GM19193 (cell line): ENCODE measurements around the gene MAPK1.

ENCODE experiments used
- POLR2A ChIP-seq: IDR thresholded peaks from 4 replicates; pipeline ENCODE4 v1.6.1; 2011; ENCODE audit not compliant: insufficient read depth, insufficient read length; ENCODE audit errors: extremely low read depth

MAPK1 gene

GRCh38 chr22:21881841-21882753 is 14.7 kb upstream of the MAPK1 start:
- TF ChIP-seq POLR2A: no peak

- TF ChIP-seq POLR2A: no peak
Observed at GRCh38 chr22:21876486-21877176, 9.2 kb upstream of the MAPK1 start.

DNA sequence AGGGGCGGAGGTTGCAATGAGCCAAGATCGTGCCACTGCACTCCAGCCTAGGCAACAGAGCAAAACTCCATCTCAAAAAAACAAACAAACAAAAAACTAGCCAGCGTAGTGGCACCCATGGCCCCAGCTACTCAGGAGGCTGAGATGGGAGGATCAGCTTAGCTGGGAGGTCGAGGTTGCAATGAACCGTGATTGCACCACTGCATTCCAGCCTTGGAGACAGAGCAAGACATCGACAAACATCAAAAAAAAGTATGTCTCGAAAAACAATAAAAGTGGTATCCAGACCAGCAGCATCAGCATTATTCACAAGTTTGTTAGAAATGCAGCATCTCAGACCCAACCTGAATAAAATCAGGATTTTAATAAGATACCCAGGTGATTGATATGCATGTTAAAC is 6.2 kb upstream of the MAPK1 start:
- no peak for TF ChIP-seq POLR2A

DNA sequence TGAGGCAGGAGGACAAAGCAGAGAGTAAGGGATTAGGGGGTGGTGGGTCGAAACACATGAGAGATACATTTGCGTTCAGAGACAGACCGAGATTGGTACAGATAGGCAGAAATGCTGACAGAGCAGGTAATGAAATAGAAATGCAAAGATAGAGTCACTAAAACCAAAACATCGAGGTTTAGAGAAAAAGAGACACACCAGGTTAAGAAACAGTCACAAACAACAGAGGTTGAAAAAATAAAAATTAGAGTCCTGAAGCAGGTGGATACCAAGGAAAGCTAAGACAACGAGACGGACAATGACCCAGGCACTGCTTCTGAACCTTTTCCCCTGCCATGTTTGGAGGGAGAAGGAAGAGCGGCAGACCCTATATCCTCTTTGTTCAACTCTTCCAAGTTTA is 1.2 kb upstream of the MAPK1 start:
- no peak for TF ChIP-seq POLR2A

- no peak for TF ChIP-seq POLR2A
Observed at GRCh38 chr22:21866833-21867527, 465 bp downstream of the MAPK1 start.

GRCh38 chr22:21865041-21865440 is 2.4 kb downstream of the MAPK1 start:
- TF ChIP-seq POLR2A: no peak

DNA sequence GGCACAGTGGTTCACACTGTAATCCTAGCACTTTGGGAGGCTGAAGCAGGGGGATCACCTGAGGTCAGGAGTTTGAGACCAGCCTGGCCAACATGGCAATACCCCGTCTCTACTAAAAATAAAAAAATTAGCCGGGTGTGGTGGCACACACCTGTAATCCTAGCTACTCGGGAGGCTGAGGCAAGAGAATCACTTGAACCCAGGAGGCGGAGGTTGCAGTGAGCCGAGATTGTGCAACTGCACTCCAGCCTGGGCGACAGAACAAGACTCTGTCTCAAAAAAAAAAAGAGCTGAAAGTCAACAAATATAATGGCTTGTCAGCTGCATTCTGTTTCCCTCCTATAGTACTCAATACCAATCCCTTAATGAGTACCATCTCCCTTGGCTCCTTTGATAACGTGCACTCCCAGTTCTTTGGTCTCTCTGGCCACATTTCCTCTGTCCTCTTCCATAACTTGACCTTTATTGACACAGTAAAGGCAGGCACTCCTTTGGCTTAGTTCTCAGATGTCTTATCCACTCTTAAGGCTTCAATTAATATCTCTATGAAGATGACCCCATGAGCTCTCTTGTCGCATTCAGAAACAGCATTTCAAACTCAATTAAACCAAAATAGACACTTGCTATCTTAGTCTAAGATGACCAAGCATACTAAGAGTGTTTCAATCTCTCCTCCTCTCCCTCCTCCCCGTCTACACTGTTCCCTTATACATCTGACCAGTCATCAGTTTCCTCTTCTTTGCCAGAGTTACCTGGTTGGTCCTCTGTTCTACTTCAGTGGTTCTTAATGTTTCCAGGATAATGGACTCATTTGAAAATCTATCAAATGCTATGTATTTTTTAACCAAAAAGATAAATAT is 4.8 kb downstream of the MAPK1 start:
- no peak for TF ChIP-seq POLR2A

DNA sequence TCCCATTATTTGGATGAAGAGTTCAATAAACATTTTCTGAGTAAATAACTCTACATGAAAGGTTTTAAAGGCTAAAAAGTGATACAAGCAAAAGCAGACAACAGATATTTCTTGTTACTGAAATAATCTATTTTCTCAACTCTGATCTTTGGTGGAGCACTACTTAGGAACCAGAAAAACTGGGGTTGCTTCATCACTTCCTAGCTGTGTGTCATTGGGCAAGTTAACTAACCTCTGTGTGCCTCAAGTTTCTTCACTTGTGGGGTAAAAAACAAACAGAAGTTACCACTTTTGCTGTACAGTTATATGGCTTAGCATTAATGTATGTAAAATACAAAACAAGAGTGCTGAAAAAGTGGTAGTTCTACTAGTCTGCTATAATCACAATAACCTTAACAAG is 5.6 kb downstream of the MAPK1 start:
- no peak for TF ChIP-seq POLR2A

- no peak for TF ChIP-seq POLR2A
Observed at GRCh38 chr22:21861264-21861848, 6.1 kb downstream of the MAPK1 start.

GRCh38 chr22:21860491-21861039 is 6.9 kb downstream of the MAPK1 start:
- TF ChIP-seq POLR2A: no peak

DNA sequence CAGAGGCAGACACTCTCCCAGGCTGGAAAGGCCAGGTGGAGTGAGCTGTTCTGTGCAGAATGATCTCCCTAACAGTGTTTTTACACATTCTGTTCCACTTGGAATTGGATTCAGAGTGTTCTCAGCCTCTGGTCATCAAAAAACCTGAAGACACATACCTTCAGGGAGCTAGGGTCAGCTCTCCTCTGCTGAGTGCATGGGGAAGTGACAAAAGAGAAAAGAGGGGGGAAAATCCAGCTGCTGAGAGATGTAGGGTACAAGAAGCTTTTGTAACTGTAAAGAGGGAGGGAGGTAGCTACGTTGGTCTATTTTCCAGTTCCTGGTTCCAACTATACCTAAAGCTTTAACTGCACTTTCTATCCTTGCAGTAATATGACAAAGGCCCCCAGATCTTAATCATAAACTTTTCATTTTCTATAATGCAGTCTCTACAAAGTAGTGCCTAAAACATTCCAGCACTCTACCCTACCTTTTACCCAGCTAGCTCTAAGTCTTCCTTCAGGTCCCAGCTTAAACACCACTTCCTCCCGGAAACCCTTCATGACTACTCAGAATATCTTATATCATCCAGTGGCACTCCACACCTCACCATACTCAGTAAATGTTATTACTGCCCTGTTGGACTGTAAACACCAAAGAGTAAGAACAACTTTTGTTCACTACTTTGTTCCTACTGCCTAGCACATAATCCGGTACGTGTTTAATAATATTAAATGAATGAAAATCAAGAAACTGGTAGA is 9.2 kb downstream of the MAPK1 start:
- no peak for TF ChIP-seq POLR2A

GRCh38 chr22:21857481-21857914 is 9.9 kb downstream of the MAPK1 start:
- no peak for TF ChIP-seq POLR2A

DNA sequence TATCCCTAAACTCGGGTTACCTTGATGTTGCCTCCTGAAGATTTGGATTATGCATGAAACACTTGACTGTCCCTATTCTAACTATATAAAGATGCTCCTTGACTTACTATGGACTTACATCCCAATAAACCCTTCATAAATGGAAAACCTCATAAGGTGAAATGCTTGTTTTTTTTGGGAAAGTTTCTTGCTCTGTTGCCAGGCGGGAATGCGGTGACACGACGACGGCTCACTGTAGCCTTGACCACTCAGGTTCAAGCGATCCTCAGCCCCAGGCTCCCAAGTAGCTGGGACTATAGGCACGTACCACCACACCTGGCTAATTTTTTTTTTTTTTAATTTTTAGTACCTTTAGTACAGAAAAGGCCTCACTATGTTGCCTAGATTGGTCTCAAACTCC is 10.6 kb downstream of the MAPK1 start:
- TF ChIP-seq POLR2A: no peak
